ENCODE measurements around the gene GNAZ.

The GNAZ gene

DNA sequence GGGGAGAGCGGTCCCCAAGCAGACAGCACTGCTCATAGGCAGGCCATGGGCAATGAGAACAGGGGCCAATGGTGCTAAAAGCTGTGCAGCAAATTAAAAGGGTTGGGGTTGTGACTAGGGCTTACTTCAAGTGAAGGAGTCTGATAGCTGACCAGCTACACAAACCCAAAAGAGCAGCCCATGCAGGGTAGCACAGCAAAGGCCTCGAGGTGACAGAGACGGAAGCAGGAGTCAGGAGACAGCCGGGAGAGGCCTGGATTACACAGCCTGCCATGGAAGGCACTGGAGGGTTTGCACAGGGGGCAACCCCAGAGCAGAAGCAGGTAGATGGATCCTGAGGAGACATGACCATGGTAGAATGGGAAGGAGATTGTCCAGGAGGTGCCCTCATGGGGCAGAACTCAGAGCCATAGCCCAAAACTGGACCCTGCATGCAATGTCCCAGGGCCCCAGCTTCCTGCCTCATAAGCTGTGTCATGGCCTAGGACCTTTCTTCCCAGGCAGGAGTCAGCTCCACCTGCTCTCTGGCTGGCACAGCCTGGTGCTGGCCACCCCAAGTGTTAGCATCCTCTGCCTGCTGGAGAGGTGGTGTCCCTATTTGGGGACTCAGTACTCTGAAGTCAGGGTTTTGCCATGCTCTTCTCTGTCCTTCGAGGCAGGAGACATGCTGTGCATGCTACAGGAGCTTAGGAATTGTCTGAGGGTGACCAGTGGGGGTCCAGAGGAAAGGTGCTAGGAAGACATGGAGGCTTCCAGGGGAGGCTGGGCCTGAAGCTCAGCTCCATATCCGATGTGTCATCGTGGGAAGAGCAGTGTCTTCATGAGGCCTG is 38.1 kb downstream of the GNAZ start:
- H3K4me3 ChIP-seq (ENCODE audit: low read length) = no peak overlapping the region
- H3K4me1 ChIP-seq (ENCODE audit: insufficient read depth, low read length) = peaks cover 6% of the 10 kb centered on the region
- H3K27me3 ChIP-seq (ENCODE audit: insufficient read depth, low read length) = no peaks in the 10 kb centered on the region
- no peak overlapping the region for H2AFZ ChIP-seq (ENCODE audit: low read depth, low read length)
- peaks cover 6% of the 10 kb centered on the region for H3K36me3 ChIP-seq (ENCODE audit: insufficient read depth, low read length)
- no peaks in the 10 kb centered on the region for H3K9me3 ChIP-seq (ENCODE audit: low read length)

DNA sequence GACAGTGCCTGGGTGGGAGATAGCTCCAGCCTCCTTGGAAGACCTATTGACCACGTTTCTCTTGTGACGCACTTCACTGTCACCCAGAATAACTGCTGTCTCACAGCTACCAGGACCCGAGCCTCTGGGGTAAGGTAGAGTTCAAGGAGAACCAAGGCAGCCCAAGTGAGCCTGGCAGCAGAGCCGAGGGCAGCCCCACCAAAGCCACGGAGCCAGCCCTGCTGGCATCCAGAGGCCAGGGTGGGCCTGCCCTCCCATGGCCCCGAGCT is 38.7 kb downstream of the GNAZ start:
- Histone ChIP-seq H3K4me3 (ENCODE audit: low read length) (no peak overlapping the region), H2AFZ (ENCODE audit: low read depth, low read length) (no peak overlapping the region), H3K36me3 (ENCODE audit: insufficient read depth, low read length) (peaks cover 6% of the 10 kb centered on the region), H3K9me3 (ENCODE audit: low read length) (no peaks in the 10 kb centered on the region), H3K4me1 (ENCODE audit: insufficient read depth, low read length) (peaks cover 6% of the 10 kb centered on the region), H3K27me3 (ENCODE audit: insufficient read depth, low read length) (no peaks in the 10 kb centered on the region)

- Histone ChIP-seq H3K36me3 (ENCODE audit: insufficient read depth, low read length) (peaks cover 6% of the 10 kb centered on the region), H2AFZ (ENCODE audit: low read depth, low read length) (no peak overlapping the region), H3K9me3 (ENCODE audit: low read length) (no peaks in the 10 kb centered on the region), H3K4me1 (ENCODE audit: insufficient read depth, low read length) (peaks cover 6% of the 10 kb centered on the region), H3K27me3 (ENCODE audit: insufficient read depth, low read length) (no peaks in the 10 kb centered on the region), H3K4me3 (ENCODE audit: low read length) (no peak overlapping the region)
Observed at GRCh38 chr22:23109441-23109978, 39.2 kb downstream of the GNAZ start.

DNA sequence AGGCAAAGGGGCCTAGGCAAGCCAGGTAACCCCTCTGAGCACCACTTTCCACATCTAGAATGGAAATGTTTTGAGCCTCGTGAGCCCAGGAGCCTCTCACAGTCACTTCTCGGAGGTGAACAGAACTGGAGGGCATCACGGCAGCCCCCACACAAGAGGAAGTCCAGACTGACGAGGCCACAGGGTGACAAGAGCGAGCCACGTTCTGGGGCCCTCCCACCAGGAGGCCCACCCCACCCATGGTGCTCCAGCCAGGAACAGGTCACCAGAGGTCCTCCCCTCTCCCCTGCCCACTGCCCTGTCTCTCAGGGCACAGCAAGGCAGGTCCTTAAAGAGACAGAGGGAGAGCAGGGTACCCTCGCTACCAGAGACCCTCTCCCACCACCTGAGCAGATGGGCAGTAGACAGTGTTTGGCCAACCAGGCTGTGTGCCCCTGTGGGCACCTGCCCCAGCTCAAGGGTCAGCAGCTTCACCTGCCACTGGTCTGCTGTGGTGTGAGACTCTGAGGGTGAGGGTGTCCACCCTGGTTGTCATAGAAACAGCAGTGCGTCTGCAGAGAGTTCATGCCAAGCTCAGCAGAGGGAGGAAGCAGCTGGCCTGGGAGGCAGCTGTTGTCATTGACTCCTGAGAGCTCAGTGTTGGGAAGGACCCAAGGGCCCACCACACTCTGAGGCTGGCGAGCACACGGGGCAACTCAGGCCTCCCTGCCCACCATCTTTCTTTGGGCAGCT is 40.0 kb downstream of the GNAZ start:
- Histone ChIP-seq H3K4me1 (ENCODE audit: insufficient read depth, low read length) (peaks cover 6% of the 10 kb centered on the region), H3K27me3 (ENCODE audit: insufficient read depth, low read length) (no peaks in the 10 kb centered on the region), H3K36me3 (ENCODE audit: insufficient read depth, low read length) (peaks cover 6% of the 10 kb centered on the region)

GRCh38 chr22:23110922-23111527 is 40.7 kb downstream of the GNAZ start:
- Histone ChIP-seq H3K27me3 (ENCODE audit: insufficient read depth, low read length) (no peaks in the 10 kb centered on the region), H3K9me3 (ENCODE audit: low read length) (no peaks in the 10 kb centered on the region), H3K4me1 (ENCODE audit: insufficient read depth, low read length) (peaks cover 6% of the 10 kb centered on the region), H3K4me3 (ENCODE audit: low read length) (no peak overlapping the region), H2AFZ (ENCODE audit: low read depth, low read length) (no peak overlapping the region), H3K36me3 (ENCODE audit: insufficient read depth, low read length) (peaks cover 6% of the 10 kb centered on the region)

More for the DNA sequence above, 40.0 kb downstream of the GNAZ start:
- Histone ChIP-seq H3K9me3 (ENCODE audit: low read length) (no peaks in the 10 kb centered on the region), H2AFZ (ENCODE audit: low read depth, low read length) (no peak overlapping the region), H3K4me3 (ENCODE audit: low read length) (no peak overlapping the region)

DNA sequence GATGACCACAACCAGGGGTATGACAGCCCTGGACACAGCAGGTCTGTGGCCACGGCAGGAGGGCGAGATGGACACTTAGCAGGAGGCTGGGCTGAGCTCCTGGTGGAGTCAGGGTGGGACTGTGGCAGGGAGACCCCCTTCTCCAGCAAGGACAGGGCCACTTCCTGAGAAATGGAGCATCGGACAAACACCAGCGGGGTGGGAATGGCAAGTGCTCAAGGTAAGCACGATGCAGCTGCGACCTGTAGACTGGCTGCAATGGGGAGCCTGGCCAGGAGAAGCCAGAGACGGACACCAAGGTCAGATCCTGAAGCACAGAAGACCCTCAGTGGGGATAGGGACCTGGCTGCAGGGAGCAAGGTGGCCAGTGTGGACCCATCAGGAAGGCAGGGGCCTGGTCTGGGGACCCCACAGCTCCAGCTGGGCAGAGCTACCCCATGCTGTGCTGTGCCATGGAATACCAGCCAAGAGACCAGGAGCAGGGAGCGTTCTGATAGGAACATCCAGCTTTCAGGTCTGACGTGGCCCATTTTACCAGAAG is 42.2 kb downstream of the GNAZ start:
- Histone ChIP-seq H3K27me3 (ENCODE audit: insufficient read depth, low read length) (no peaks in the 10 kb centered on the region), H3K9me3 (ENCODE audit: low read length) (no peaks in the 10 kb centered on the region), H2AFZ (ENCODE audit: low read depth, low read length) (no peak overlapping the region), H3K4me3 (ENCODE audit: low read length) (no peak overlapping the region), H3K36me3 (ENCODE audit: insufficient read depth, low read length) (peaks cover 6% of the 10 kb centered on the region), H3K4me1 (ENCODE audit: insufficient read depth, low read length) (peaks cover 6% of the 10 kb centered on the region)

- no peak overlapping the region for H3K4me3 ChIP-seq (ENCODE audit: low read length)
- no peaks in the 10 kb centered on the region for H3K27me3 ChIP-seq (ENCODE audit: insufficient read depth, low read length)
- H2AFZ ChIP-seq (ENCODE audit: low read depth, low read length) = no peak overlapping the region
- peaks cover 6% of the 10 kb centered on the region for H3K36me3 ChIP-seq (ENCODE audit: insufficient read depth, low read length)
- H3K4me1 ChIP-seq (ENCODE audit: insufficient read depth, low read length) = peaks cover 6% of the 10 kb centered on the region
- H3K9me3 ChIP-seq (ENCODE audit: low read length) = no peaks in the 10 kb centered on the region
Observed at GRCh38 chr22:23113067-23113846, 42.9 kb downstream of the GNAZ start.

DNA sequence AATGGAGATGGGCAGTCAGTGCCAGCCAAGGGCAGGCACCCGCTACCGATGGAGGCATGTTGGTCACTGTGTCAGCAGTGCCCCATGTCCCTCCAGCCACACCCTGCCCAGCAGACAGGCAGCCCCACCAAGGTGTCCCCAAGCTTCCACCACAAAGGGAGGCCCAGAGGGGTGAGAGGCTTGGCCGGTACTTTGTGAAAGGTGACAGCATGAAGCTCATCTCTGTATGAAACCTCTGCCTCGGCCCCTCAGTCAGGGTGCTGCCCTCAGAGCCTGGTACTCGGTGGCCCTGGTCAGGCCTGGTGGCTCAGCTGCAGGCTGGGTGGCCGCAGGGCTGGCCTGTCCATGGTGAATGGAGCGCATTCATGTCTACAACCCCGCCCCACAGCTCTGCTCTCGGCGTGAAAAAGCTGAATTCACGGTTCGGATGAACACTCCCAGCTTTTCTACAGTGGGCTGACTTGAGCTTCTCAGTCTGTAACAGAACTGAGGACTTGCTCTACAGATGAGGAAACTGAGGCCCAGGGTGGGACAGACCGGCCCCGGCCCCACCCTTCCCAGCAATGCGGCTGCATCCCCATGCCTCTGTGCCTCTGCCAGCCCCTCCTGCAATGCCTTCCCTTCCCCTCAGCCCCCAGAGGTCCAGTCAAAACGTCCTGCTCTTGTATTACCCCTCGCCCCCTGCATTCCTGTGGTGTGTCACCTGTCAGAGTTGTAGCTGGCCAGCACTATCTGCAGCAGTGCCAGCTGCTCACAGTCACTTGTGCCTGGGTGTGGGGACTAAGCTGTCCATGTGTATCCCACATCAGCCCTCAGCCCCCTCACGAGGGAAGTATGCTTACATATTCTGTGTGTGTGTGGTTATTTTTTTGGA is 43.8 kb downstream of the GNAZ start:
- Histone ChIP-seq H3K9me3 (ENCODE audit: low read length) (no peaks in the 10 kb centered on the region), H3K4me1 (ENCODE audit: insufficient read depth, low read length) (peaks cover 6% of the 10 kb centered on the region), H3K4me3 (ENCODE audit: low read length) (no peak overlapping the region)

DNA sequence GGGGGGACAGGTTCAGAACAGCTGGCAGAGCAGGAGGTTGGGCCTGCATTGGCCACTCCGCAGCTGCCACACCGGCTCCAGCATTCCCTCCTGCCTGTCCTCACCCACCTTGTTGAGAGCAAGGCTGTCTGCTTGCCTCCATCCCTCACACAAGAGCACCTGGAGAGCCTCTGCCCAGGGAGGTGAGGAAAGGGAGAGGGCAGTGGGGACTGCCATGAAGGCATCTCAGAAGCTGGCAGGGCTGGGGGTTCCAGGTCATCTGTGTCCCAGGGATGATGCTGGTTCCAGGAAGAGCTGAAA is 44.4 kb downstream of the GNAZ start:
- peaks cover 6% of the 10 kb centered on the region for H3K4me1 ChIP-seq (ENCODE audit: insufficient read depth, low read length)
- H3K9me3 ChIP-seq (ENCODE audit: low read length) = no peaks in the 10 kb centered on the region
- H3K36me3 ChIP-seq (ENCODE audit: insufficient read depth, low read length) = peaks cover 6% of the 10 kb centered on the region
- no peak overlapping the region for H2AFZ ChIP-seq (ENCODE audit: low read depth, low read length)
- no peak overlapping the region for H3K4me3 ChIP-seq (ENCODE audit: low read length)
- H3K27me3 ChIP-seq (ENCODE audit: insufficient read depth, low read length) = no peaks in the 10 kb centered on the region

More for the DNA sequence above, 43.8 kb downstream of the GNAZ start:
- Histone ChIP-seq H2AFZ (ENCODE audit: low read depth, low read length) (no peak overlapping the region), H3K36me3 (ENCODE audit: insufficient read depth, low read length) (peaks cover 6% of the 10 kb centered on the region), H3K27me3 (ENCODE audit: insufficient read depth, low read length) (no peaks in the 10 kb centered on the region)

DNA sequence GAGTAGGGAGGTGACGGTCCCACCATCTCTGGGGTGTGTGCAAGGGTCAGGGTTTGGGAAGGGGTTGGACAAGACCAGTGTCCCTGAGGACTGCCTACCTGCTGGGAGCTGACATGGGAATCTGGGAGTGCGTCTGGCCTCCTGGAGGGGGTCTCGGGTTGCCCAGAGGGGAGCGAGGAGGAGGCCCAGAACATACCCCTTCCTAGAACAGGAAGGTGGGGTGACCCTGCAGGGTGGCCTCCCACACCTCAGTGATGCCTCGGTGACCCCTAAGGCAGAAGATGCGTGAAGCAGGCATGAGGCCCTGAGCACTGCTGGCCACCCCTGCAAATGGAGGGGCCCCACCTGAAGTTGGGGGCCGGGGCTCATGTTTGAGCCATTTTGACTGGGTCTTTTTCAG is 45.0 kb downstream of the GNAZ start:
- H3K27me3 ChIP-seq (ENCODE audit: insufficient read depth, low read length) = no peaks in the 10 kb centered on the region
- no peak overlapping the region for H3K4me3 ChIP-seq (ENCODE audit: low read length)
- peaks cover 6% of the 10 kb centered on the region for H3K36me3 ChIP-seq (ENCODE audit: insufficient read depth, low read length)
- H3K4me1 ChIP-seq (ENCODE audit: insufficient read depth, low read length) = peaks cover 4% of the 10 kb centered on the region
- no peaks in the 10 kb centered on the region for H3K9me3 ChIP-seq (ENCODE audit: low read length)
- H2AFZ ChIP-seq (ENCODE audit: low read depth, low read length) = no peak overlapping the region

DNA sequence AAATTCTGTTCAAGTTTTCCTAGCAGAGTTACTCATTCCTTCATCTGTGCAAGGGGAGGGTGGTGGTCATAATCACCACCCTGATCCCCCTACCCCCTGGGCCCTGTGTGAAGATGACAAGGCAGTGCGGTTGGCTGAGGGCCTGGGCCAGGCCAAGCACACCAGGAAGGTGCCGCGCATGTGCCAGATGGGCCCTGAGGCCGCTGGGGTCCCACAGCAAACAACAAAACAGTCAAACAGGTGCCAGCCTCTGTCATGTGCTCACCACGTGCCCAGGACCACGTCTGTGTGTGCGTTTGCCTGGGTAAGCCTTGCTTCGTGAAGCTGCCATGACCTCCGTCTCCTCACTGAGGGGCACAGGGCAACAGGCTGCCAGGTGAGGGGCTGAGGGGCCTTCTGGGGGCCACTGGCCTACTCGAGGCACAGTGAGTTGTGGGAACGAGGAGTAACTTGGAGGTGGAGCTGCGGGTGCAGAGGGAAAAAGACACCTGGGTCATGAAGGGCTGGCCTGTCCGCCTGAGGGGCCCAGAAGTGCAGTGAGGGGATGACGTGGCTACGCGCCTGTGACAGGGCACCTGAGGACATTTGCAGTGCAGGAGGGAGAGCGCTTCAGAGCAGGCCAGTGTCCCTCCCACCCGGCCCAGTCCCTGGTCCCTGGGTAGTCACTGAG is 45.6 kb downstream of the GNAZ start:
- H3K4me3 ChIP-seq (ENCODE audit: low read length) = no peak overlapping the region
- peaks cover 6% of the 10 kb centered on the region for H3K36me3 ChIP-seq (ENCODE audit: insufficient read depth, low read length)
- no peaks in the 10 kb centered on the region for H3K9me3 ChIP-seq (ENCODE audit: low read length)
- no peak overlapping the region for H2AFZ ChIP-seq (ENCODE audit: low read depth, low read length)
- no peaks in the 10 kb centered on the region for H3K27me3 ChIP-seq (ENCODE audit: insufficient read depth, low read length)
- no peaks in the 10 kb centered on the region for H3K4me1 ChIP-seq (ENCODE audit: insufficient read depth, low read length)
